ENCODE measurements around the gene SLC32A1. TPM values are rescaled to one million over a fixed set of nuclear protein-coding genes. Genes with fewer than 3 reads are reported as not detected.
A peak's percentile ranks its signal among the peaks of the same experiment; 100 is the strongest.

The SLC32A1 gene
- total and polyA plus RNA-seq, 7 experiments from 2014 or later: 0.19 to 0.24 TPM; not detected in 5

DNA sequence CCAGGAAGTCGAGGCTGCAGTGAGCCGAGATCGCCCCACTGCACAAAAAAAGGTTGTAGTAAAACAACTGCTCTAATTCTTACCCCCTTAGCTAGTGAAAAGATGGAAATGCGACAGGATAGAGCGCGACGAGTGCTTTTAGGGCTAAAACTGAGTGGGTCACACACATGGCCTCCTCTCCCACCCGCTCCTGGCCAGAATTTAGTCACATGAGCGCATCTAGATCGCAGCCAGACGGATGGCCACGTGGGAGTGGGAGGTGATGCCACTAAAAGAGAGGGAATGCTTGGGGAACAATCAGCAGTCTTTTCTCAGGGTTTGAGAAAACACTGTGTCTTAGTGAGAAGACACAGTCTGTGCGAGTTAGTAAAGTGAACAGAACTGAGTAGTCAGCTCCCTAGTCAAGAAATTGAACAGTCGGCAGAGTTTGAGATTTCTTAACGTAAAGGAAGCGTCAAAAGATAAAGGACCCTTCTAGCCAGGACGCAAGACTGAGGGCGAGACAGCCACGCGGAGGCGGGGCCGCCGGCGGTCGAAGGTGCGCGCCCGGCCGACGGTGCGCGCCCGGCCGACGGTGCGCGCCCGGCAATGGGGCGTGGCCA, 23.3 kb downstream of the SLC32A1 start:
- no peak for ATAC-seq
- no peaks in the 10 kb centered on the region for H3K9me3 ChIP-seq (ENCODE audit: control insufficient read depth in 2 of 3, low read length in 3 of 3)
- H3K4me1 ChIP-seq (ENCODE audit: control insufficient read depth in 2 of 2, insufficient read depth in 2 of 2, low read length in 2 of 2): peaks cover 12 to 13% of the 10 kb centered on the region in 2 donors
- peaks cover 11 to 38% (median 22%) of the 10 kb centered on the region in 7 donors for H3K4me1 Mint-ChIP-seq
- peaks cover 0 to 11% (median 7%) of the 10 kb centered on the region in 5 donors for H3K36me3 Mint-ChIP-seq
- H3K27ac Mint-ChIP-seq: peak overlapping the region; percentile 82 to 100 (median 97)
- H3K4me3 ChIP-seq (ENCODE audit: low read length): peak overlapping the region; percentile 72
- peaks cover 6 to 17% (median 11%) of the 10 kb centered on the region in 5 donors for H3K27me3 Mint-ChIP-seq
- peaks cover 5 to 13% (median 5%) of the 10 kb centered on the region in 3 experiments for H3K36me3 ChIP-seq (ENCODE audit: control insufficient read depth in 2 of 3, insufficient read depth in 3 of 3, low read length in 3 of 3)
- ChIA-PET CTCF (interaction anchor here (0.5 to 0.8 kb wide), 4 partner anchors 8 to 99 kb away, joined by 3 to 4 read pairs (median 4); no protein-coding TSS in a partner anchor), POLR2A (interaction anchor here (0.6 to 5.0 kb wide), 8 partner anchors 15 to 310 kb away, joined by 3 to 25 read pairs (median 4); partner anchors contain the start of genes DHX35 and PPP1R16B)
- peak overlapping the region; percentile 87 to 99 (median 97) for H3K4me3 Mint-ChIP-seq
- intact Hi-C loops (cut with micrococcal nuclease): loop anchor here (1.0 to 5.0 kb wide), 11 partner anchors 16 to 301 kb away; partner anchors contain the start of genes DHX35 (in 2 of the 2), FAM83D (in 2 of the 2) and PPP1R16B (in 2 of the 2)
- no peaks in the 10 kb centered on the region for H3K27me3 ChIP-seq (ENCODE audit: control insufficient read depth in 2 of 2, insufficient read depth in 2 of 2, low read length in 2 of 2)
- no peaks in the 10 kb centered on the region for H3K9me3 Mint-ChIP-seq
- peak overlapping the region; percentile 95 for H3K27ac ChIP-seq (ENCODE audit: low read depth, low read length)
- DNase-seq: no peak

GRCh38 chr20:38748097-38748860, 24.0 kb downstream of the SLC32A1 start, which contains the start of gene ACTR5:
TSS of gene ACTR5 (plus strand) at chr20:38748460. CDS start at chr20:38748479, 19 bp downstream.
- peak; percentile 95 to 99 (median 98) for DNase-seq
- Histone ChIP-seq H3K27me3 (ENCODE audit: control insufficient read depth in 2 of 2, insufficient read depth in 2 of 2, low read length in 2 of 2) (no peaks in the 10 kb centered on the region), H3K4me1 (ENCODE audit: control insufficient read depth in 2 of 2, insufficient read depth in 2 of 2, low read length in 2 of 2) (peaks cover 12 to 13% of the 10 kb centered on the region in 2 donors), H3K4me3 (ENCODE audit: low read length) (peak within 1 kb of the TSS; percentile 72), H3K36me3 (ENCODE audit: control insufficient read depth in 2 of 3, insufficient read depth in 3 of 3, low read length in 3 of 3) (peaks cover 5 to 18% (median 12%) of the 10 kb centered on the region in 3 experiments), H3K27ac (ENCODE audit: low read depth, low read length) (peak within 1 kb of the TSS; percentile 95), H3K9me3 (ENCODE audit: control insufficient read depth in 2 of 3, low read length in 3 of 3) (no peaks in the 10 kb centered on the region)
- POLR2A ChIA-PET: interaction anchor here (0.6 to 5.0 kb wide), 9 partner anchors 15 to 311 kb away, joined by 3 to 25 read pairs (median 3); partner anchors contain the start of genes DHX35 and PPP1R16B
- CTCF ChIA-PET: interaction anchor here (0.5 to 0.8 kb wide), 3 partner anchors 8 to 99 kb away, joined by 3 to 4 read pairs (median 3); no protein-coding TSS in a partner anchor
- peak; percentile 96 for ATAC-seq
- H3K27ac Mint-ChIP-seq: peak within 1 kb of the TSS; percentile 93 to 100 (median 99)
- peaks cover 11 to 40% (median 22%) of the 10 kb centered on the region in 7 donors for H3K4me1 Mint-ChIP-seq
- no peaks in the 10 kb centered on the region for H3K9me3 Mint-ChIP-seq
- peaks cover 4 to 13% (median 5%) of the 10 kb centered on the region in 5 donors for H3K27me3 Mint-ChIP-seq
- peak within 1 kb of the TSS; percentile 95 to 99 (median 97) for H3K4me3 Mint-ChIP-seq
- intact Hi-C loops (cut with micrococcal nuclease): loop anchor here (1.0 to 5.0 kb wide), 11 partner anchors 17 to 301 kb away; partner anchors contain the start of genes DHX35 (in 2 of the 2), FAM83D (in 2 of the 2) and PPP1R16B (in 2 of the 2)
- peaks cover 0 to 16% (median 12%) of the 10 kb centered on the region in 5 donors for H3K36me3 Mint-ChIP-seq

DNA sequence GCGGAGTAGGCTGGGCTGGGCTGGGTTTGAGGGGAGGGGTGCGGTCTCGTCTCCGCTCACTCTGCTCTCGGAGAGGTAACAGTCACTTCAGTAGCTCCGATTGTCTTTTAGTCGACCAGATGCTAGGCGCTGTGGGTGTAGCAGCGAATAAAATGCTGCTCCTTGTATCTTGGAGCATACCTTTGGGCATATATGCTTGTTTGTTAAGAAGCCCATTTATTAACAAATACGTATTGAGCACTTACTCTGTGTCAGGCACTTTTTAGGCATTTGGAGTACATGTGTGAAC, 24.5 kb downstream of the SLC32A1 start:
- Histone ChIP-seq H3K4me3 (ENCODE audit: low read length) (peak overlapping the region; percentile 72), H3K27ac (ENCODE audit: low read depth, low read length) (peak overlapping the region; percentile 95), H3K9me3 (ENCODE audit: control insufficient read depth in 2 of 3, low read length in 3 of 3) (no peaks in the 10 kb centered on the region), H3K4me1 (ENCODE audit: control insufficient read depth in 2 of 2, insufficient read depth in 2 of 2, low read length in 2 of 2) (peaks cover 12 to 13% of the 10 kb centered on the region in 2 donors), H3K36me3 (ENCODE audit: control insufficient read depth in 2 of 3, insufficient read depth in 3 of 3, low read length in 3 of 3) (peaks cover 5 to 18% (median 14%) of the 10 kb centered on the region in 3 experiments), H3K27me3 (ENCODE audit: control insufficient read depth in 2 of 2, insufficient read depth in 2 of 2, low read length in 2 of 2) (no peaks in the 10 kb centered on the region)
- no peaks in the 10 kb centered on the region for H3K9me3 Mint-ChIP-seq
- peak in 2 of 9 donors; percentile 54 to 59 for DNase-seq
- peaks cover 11 to 40% (median 22%) of the 10 kb centered on the region in 7 donors for H3K4me1 Mint-ChIP-seq
- H3K27ac Mint-ChIP-seq: peak overlapping the region; percentile 75 to 100 (median 90)
- peaks cover 0 to 9% (median 0%) of the 10 kb centered on the region in 5 donors for H3K27me3 Mint-ChIP-seq
- ATAC-seq: peak; percentile 24
- H3K4me3 Mint-ChIP-seq: peak overlapping the region; percentile 88 to 99 (median 94)
- CTCF ChIA-PET: interaction anchor here (0.8 kb wide), 1 partner anchor 20 kb away, joined by 3 read pairs; no protein-coding TSS in a partner anchor
- H3K36me3 Mint-ChIP-seq: peaks cover 0 to 18% (median 14%) of the 10 kb centered on the region in 5 donors
- intact Hi-C loops (cut with micrococcal nuclease): loop anchor here (1.0 to 5.0 kb wide), 11 partner anchors 18 to 300 kb away; partner anchors contain the start of genes DHX35 (in 2 of the 2), FAM83D (in 2 of the 2) and PPP1R16B (in 2 of the 2)
- POLR2A ChIA-PET: interaction anchor here (0.8 to 5.0 kb wide), 5 partner anchors 16 to 213 kb away, joined by 3 to 25 read pairs (median 3); partner anchors contain the start of genes DHX35 and PPP1R16B

DNA sequence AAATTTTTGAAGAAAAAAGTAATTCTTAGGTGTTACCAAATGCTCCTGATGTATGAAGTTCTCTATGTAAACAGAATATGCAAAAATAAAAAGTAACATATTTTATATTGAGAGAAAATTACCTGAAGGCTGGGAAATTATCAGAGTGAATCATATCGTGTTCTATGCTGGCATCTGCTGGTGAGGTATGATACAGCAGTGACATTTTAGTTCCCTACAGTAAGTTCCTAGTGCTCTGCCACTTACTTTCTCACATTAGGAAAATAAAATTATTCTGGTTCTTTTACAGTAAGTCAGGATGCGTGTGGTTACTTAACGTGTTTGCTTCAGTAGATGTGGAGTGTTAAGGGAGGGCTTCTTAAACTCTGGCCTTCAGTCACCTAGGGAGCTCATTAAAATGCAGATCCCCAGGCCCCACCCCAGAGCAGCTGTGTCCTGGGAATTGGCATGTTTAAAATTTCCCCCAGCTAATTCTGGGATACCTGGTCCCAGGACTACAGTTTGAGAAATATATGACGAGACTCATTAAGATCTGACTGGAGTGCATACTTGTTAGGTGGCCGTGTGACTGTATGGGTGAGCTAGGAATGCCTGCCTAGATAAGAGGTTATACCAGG, 27.2 kb downstream of the SLC32A1 start:
- H3K4me3 Mint-ChIP-seq: no peak overlapping the region
- Histone ChIP-seq H3K4me3 (ENCODE audit: low read length) (no peak overlapping the region), H3K36me3 (ENCODE audit: control insufficient read depth in 2 of 3, insufficient read depth in 3 of 3, low read length in 3 of 3) (peaks cover 9 to 40% (median 23%) of the 10 kb centered on the region in 3 experiments), H3K27ac (ENCODE audit: low read depth, low read length) (no peak overlapping the region), H3K4me1 (ENCODE audit: control insufficient read depth in 2 of 2, insufficient read depth in 2 of 2, low read length in 2 of 2) (peaks cover 12 to 13% of the 10 kb centered on the region in 2 donors), H3K27me3 (ENCODE audit: control insufficient read depth in 2 of 2, insufficient read depth in 2 of 2, low read length in 2 of 2) (no peaks in the 10 kb centered on the region), H3K9me3 (ENCODE audit: control insufficient read depth in 2 of 3, low read length in 3 of 3) (no peaks in the 10 kb centered on the region)
- H3K27ac Mint-ChIP-seq: no peak overlapping the region
- POLR2A ChIA-PET: interaction anchor here (1.0 to 5.0 kb wide), 5 partner anchors 15 to 210 kb away, joined by 3 to 25 read pairs (median 5); partner anchors contain the start of genes DHX35 and PPP1R16B
- no peaks in the 10 kb centered on the region for H3K9me3 Mint-ChIP-seq
- intact Hi-C loops (cut with micrococcal nuclease): loop anchor here (1.0 kb wide), 3 partner anchors 25 to 118 kb away; no protein-coding TSS in a partner anchor
- DNase-seq: peak in 5 of 9 donors; percentile 39 to 56 (median 42)
- CTCF ChIA-PET: interaction anchor here (0.6 to 2.4 kb wide), 16 partner anchors 10 to 664 kb away, joined by 3 to 23 read pairs (median 4); partner anchors contain the start of gene PPP1R16B
- peaks cover 11 to 40% (median 24%) of the 10 kb centered on the region in 7 donors for H3K4me1 Mint-ChIP-seq
- peaks cover 6 to 40% (median 23%) of the 10 kb centered on the region in 5 donors for H3K36me3 Mint-ChIP-seq
- H3K27me3 Mint-ChIP-seq: peaks cover 0 to 4% (median 0%) of the 10 kb centered on the region in 5 donors
- ATAC-seq: no peak

- ChIA-PET POLR2A (interaction anchor here (0.9 to 1.7 kb wide), 5 partner anchors 14 to 126 kb away, joined by 3 to 5 read pairs (median 4); no protein-coding TSS in a partner anchor), CTCF (interaction anchor here (0.6 to 2.4 kb wide), 17 partner anchors 10 to 211 kb away, joined by 3 to 23 read pairs (median 3); partner anchors contain the start of gene PPP1R16B)
- intact Hi-C loops (cut with micrococcal nuclease): no loop called here
- Mint-ChIP-seq H3K4me1 (peaks cover 11 to 40% (median 24%) of the 10 kb centered on the region in 7 donors), H3K9me3 (no peaks in the 10 kb centered on the region), H3K27me3 (peaks cover 0 to 4% (median 0%) of the 10 kb centered on the region in 5 donors), H3K27ac (no peak overlapping the region), H3K4me3 (no peak overlapping the region), H3K36me3 (peaks cover 6 to 42% (median 23%) of the 10 kb centered on the region in 5 donors)
- H3K9me3 ChIP-seq (ENCODE audit: control insufficient read depth in 2 of 3, low read length in 3 of 3): no peaks in the 10 kb centered on the region
- no peak for DNase-seq
- peaks cover 9 to 45% (median 23%) of the 10 kb centered on the region in 3 experiments for H3K36me3 ChIP-seq (ENCODE audit: control insufficient read depth in 2 of 3, insufficient read depth in 3 of 3, low read length in 3 of 3)
- no peak overlapping the region for H3K27ac ChIP-seq (ENCODE audit: low read depth, low read length)
- no peaks in the 10 kb centered on the region for H3K27me3 ChIP-seq (ENCODE audit: control insufficient read depth in 2 of 2, insufficient read depth in 2 of 2, low read length in 2 of 2)
- H3K4me3 ChIP-seq (ENCODE audit: low read length): no peak overlapping the region
- H3K4me1 ChIP-seq (ENCODE audit: control insufficient read depth in 2 of 2, insufficient read depth in 2 of 2, low read length in 2 of 2): peaks cover 12 to 13% of the 10 kb centered on the region in 2 donors
- ATAC-seq: no peak
Measured at GRCh38 chr20:38752029-38752428, 27.7 kb downstream of the SLC32A1 start.

Measured in naive thymus-derived CD4-positive, alpha-beta T cell (primary cell).